GM19463 (cell line): ENCODE data around the gene TCEA2.
"Not testable (repeated sequence)": the region's sequence is repeated elsewhere in the genome, so short reads cannot be mapped to it uniquely, and the experiment has no call there.

Experiments used
- ATAC-seq: cut with Tn5 transposase; IDR thresholded peaks from one replicate; pipeline ENCODE4 v1.9.1; 2021; ENCODE audit warnings: mild to moderate bottlenecking, moderate library complexity; ENCODE audit not compliant: unreplicated experiment

The TCEA2 gene

DNA sequence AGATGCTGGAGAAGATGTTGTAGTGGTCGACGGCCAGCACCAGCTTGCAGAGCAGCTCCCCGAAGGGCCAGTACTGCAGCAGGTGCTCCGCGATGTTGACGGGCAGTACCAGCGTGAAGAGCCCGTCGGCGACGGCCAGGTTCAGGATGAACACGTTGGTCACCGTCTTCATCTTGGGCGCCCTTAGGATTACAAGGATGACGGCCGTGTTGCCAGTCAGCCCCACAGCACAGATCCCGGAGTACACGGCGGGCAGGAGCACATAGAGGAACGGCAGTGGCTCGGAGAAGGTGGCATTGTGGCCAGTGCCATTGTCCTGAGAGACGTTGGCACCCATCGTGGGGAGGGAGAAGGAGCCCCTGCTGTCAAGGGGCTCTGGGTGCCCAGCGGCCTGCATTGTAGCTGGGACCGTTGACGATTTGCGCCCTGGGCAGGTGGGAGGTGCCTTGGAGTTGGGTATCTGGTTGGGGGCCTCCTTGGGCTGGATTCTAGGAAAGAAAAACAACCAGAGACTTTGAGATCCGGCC is 43.5 kb downstream of the TCEA2 start:
- ATAC-seq = no peak

DNA sequence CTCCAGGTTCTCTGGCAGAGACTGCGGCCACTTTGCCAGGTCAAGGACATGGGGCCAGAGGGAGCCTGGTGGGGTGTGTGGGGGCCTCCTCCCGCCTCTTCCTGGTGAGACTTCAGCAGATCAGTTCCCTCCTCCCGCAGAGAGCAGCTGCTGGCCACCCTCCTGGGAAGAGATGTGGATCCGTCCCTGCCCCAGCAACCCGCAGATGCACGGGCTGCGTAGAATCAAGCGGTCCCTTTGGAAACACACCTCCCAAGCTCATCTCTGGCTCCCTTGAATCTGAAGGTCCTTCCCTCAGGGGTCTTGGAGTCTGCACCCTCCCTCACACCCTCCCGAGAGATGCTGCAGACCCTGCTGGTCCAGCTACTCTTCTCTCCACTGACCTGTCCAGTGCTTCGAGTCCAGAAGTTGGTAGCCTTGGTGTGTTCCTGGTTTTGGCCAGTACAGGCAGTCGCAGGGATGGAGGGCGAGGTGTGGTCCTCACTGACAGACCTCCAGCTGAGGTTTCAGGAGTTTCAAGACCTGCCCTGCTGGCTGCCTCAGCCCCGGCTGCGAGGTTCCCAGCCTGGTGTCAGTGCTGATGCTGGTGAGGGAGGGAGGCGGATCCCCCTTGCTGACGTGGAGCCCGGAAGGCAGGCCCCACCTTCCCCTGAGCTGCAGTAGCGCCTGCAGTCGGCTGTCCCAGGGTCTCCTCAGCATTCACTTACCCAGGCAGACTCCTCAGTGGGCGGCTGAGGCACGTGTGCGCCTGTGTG is 44.2 kb downstream of the TCEA2 start, which contains the start of gene NPBWR2:
TSS of gene NPBWR2 (minus strand) at position 585 of the 755 bp plus-strand sequence. CDS start 734 bp downstream, outside the sequence.
- ATAC-seq = no peak

DNA sequence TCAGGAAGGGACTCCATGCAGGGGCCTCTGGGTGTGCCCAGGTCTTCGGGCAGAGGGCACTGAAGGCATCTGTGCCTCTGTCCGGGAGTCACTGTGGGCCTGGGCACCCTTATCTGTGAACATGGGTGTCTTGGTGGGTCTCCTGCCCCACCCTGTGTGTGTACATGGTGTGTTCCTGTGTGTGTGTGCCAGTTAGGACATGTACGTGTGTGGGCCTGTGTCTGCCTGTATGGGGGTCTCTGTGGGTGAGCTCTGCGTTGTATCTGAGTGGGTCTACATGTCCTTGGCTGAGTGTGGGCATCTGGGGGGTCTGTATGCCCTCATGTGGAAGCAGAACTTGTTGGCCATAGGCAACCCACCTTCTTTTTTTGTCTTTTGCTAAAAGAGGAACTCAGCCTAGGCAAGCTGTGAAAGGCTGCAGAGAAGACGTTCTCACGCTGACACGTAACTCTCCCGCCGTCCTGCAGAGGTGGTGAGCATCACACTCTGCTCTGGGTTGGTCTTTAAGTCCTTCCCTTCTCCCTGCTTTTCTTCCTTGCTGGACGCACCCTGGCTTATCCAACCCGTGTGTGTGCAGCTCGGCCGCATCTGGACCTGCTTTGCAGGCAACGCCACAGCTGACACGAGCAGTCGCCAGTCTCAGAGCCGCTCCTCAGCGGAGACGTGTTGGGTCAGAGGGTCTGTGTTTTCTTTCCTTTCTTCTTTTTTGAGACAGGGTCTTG is 44.9 kb downstream of the TCEA2 start:
- ATAC-seq = no peak

DNA sequence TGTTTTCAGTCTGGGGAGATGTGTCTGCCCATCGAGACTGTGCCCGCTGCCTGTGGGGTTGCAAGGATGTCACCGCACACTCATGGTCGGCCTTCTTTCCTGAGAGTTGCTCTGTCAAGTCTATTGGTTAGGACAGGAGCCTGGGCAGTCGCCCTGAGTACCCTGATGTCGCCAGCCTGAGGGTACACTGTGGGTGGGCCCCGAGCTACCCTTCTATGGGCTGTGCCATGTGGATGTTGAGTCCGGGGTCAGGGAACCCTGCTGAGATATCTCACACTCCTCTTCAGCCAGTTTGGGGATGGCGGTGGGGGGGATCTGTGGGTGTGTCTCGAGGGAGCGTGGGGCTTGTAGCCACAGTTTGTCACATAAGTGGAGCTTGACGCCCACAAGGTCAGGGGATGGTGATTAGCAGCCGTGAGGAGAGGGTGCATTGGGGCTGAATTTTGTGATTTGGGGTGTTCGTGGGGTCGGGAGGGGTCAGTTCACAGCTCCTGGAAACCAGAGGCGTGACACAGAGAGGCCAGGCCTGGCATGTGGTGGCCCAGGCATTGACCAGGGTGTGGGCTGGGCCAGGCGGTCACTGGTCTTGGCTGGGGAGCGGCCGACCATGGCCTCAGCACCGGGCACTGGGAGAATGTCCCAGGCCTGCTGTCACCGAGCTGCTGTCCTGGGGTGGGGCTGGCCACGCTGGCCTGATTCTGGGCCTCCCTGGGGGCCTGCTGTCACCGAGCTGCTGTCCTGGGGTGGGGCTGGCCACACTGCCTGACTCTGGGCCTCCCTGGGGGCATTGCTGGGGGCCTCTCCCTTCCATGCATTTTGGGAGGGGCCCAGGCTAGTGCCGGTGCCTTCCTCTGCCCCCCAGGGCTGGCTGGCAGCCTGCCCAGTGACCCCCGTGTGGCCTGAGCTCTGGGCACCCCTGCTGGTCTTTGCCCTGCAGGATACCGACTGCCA is 46.0 kb downstream of the TCEA2 start:
- no peak for ATAC-seq

DNA sequence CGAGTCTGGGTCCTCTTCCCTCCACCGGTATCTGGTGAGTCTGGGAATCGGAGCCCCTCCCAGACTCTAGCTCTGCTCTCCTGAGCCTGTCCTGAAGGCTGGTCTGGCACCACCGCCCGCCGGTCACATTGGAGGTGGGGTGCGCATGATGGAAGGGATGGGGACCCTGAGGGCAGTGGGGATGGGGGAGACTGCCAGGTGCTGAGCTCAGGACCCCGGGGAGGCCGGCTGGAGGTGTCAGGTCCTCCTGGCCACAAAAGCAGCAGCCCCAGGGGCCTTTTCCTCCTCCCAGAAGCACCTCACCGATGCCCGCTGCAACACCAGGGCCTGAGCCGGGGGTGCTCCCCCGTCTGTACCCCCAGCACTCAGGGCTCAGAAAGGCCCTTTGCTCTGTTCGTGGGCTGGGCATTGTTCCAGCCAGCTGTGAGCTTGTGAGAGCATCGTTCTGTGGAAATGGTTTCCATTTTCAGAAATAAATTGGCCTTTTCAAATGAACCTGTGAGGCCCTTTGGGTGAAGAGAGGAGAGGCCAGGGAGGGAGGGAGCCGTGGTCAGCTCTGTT is 46.9 kb downstream of the TCEA2 start:
- no peak for ATAC-seq

DNA sequence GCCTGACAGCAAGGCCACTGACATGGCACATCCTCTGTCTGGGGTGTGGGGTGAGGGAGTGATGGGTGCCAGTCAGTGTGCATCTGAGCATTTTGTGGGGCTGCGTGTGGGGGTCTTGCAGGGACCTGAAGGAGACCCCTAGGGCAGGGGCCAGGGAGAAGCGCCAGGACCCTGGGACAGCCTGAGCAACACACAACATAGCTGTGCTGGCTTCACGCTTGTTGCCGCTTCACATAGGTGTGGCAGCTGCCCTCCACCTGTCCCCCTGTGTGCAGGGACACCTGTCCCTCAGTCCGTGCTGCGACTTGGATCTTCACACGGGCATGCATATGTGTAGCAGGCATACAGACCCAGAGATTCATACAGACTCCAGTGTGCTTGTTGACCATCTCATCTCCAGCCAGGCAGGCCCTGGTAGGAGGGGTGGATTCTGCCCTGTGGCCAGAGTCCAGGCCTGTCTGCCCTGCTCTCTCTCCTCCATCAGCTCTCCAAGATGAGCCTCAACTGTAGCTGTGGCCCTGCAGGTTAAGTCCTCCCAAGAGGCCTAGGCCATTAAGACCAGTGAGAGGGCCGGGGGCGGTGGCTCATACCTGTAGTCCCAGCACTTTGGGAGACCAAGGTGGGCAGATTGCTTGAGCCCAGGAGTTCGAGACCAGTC is 47.5 kb downstream of the TCEA2 start:
- ATAC-seq = no peak

DNA sequence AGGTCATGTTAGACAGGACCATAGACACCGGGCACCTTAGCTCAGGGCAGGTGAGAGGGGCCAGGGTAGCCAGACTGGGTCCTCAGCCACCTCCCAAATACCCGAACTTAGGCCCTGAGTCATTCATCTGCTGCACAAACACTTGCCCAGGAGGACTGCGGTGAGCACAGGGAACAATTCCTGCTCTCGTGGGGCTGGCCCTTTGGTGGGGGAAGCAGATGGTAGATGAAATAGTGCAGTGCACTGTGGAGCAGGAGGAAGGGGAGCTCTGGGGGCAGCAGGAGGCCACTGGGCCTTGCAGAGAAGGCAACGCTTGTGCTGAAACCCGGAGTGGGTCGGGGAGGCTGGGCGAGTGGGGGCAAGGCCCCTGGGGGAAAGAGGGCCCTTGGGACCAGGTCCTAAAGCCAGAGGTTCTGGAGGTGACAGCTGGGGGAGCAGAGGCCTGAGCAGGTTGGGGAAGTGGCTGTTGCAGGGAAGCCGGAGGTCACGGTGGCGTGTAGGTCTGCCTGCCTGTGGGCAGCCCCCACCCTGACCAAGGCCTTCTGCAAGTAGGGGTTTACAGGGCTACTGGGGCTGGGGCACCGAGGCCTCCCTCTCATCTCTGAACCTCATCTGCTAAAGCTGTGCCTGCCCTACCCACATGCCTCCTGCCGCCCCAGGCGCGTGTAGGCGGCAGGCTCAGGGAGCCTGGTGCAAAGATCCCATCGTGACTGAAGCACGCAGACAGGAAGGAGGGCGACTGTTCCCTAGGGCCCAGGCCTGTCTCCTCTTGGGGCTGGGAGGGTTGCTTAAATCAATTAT is 49.0 kb downstream of the TCEA2 start:
- no peak for ATAC-seq

DNA sequence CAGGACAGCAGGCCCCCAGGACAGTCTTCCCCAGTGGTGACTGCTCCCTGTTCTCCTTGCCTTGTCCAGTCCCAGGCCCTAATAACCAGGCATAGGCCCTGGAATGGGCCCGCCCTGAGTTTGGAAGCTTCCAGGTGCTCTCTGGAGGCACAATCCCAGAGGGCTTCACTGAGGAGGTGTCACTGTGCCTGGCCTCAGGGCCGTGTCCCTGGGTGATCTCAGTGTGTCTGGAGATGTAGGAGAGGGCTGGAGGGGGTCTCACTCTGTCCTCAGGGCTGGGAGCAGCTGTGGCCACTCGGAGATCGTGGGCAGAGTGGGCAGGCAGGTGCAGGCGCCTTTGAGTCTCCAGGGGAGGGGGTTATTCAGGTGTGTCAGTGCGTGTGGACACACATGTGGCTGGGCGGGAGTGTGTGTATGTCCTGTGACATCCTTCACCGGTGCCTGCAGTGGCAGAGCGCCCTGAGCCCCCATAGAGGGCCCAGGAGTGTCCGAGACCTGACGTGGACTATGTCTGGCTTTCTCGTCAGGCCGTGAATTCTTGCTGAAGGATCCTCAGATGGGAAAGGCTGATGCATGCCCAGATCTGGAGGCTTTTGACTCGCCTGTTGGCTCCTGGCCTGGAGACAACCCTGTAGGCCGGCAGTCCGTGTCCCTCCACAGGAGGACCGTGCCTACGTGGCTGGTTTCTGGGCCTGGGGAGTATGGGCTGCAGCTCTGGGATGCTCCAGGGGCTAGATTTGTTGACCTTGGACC is 49.9 kb downstream of the TCEA2 start:
- no peak for ATAC-seq

DNA sequence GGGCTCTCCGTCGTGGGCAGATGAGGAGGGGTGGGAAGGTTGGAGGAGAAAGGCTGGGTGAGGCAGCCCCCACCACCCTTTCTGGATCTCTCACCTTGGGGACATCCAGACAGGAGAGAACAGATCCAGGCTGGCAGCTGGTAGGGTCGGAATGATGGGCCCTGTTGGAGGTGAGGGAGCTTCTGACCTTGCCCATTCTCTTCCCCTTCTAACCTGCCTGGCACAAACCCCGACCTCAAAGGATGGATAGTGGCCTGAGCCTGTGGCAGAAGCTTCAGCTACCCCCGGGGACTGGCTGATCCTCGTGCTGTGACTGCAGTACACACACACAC is 50.4 kb downstream of the TCEA2 start:
- ATAC-seq = no peak

DNA sequence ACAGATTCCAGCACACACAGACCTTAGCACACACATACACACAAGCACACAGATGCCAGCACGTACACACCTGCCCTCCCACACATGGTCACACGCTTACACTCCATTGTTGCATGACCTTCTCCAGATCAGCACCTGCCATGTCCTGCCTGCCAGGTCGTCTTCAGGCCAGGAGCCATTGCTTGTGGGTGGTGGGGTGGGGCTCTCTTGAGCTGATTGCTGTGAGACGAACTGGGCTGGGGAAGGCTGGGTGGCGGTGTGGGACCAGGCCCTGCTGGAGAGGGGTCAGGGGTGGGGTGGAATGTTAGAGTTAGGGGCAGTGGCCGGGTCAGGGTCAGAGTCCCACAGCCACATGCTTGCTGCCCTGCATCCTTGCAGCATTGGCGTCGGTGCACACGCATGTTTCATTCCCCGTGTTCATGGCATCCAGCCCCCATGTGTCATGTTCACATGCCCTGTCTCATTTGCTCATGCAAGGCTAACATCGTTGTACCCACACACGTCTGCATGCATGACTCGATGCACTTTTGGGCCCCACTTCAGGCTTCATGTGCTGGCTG is 50.9 kb downstream of the TCEA2 start:
- ATAC-seq = no peak

DNA sequence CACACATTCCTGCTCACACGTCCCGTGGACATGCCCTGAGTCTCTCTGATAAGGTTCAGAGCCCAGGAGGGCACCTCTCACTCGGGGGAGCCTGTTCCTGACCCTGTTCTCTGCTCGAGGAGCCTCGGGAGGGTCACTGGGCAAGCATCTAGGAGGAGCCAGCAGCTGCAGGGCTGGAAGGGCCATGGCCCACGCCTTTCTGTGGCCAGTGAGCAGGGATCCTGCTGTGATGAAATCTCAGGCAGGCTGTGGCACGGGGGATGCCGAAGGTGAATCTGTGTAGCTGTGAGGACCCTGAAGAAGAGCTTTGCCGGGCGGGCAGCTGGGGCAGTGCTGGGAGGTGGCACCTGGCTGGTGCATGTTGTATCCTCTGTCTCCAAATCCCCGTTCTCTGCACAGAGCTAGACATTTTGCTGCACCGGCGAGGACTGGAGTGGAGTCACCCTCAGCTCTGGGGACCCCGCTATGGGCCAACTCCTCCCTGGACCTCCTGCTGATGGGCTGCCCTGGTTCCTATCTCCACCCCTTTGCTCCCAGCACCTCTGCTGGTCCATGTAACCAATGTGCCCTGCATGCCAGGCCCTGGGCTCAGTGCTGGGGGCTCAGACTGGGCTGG is 51.5 kb downstream of the TCEA2 start:
- no peak for ATAC-seq

DNA sequence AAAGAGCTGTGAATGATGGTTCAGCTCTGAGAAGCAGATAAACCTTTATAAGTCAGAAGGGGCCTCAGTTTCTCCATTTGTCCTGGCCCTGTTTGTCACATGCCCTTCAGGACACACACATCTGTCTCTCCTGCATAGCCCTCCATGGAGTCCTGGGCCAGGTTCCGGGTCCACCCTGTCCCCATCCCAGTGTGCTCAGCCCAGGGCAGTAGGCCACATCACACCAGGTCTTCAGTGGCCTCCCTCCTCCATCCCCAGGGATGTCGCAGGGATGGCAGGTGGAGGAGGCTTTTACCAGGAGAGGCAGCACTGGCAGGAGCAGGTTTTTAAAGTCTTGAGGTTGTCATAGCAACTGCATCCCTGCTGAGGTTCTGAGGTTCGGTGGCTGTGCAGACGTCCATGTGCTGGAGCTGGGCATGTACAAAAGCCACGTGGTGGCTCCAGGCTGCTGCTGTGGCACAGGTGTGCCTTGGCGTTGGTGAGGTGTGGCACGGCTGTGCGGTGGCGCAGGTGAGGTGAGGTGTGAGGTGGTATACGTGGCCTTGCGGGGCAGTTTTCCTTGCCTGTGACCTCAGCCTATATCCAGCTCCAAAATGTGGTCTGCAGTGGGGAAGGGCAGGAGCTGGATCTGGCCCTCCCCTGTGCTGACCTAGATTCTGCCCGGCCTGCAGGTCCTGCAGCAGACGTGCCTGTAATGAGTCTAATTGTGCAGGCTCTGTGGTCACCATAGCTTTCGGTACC is 52.3 kb downstream of the TCEA2 start:
- no peak for ATAC-seq

DNA sequence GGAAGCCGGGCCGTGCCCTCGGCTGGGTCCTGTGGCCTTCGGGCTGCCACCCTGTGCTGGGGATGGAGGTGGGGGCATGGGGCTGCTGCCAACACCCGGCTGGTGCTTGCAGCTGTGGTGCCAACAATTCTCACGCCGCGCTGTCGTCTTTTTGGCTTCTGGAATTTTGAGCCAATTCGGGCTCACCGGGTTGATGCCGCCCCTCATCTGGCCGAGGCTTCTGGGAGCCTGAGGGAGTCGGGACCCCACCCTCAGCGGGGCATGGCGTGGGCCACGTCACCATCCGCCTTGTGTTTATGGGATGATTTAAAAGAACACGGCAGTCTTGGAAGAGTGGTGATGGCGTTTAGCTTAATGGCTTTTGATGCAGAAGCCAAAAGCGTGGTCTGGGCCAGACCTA is 53.0 kb downstream of the TCEA2 start:
- ATAC-seq = no peak

DNA sequence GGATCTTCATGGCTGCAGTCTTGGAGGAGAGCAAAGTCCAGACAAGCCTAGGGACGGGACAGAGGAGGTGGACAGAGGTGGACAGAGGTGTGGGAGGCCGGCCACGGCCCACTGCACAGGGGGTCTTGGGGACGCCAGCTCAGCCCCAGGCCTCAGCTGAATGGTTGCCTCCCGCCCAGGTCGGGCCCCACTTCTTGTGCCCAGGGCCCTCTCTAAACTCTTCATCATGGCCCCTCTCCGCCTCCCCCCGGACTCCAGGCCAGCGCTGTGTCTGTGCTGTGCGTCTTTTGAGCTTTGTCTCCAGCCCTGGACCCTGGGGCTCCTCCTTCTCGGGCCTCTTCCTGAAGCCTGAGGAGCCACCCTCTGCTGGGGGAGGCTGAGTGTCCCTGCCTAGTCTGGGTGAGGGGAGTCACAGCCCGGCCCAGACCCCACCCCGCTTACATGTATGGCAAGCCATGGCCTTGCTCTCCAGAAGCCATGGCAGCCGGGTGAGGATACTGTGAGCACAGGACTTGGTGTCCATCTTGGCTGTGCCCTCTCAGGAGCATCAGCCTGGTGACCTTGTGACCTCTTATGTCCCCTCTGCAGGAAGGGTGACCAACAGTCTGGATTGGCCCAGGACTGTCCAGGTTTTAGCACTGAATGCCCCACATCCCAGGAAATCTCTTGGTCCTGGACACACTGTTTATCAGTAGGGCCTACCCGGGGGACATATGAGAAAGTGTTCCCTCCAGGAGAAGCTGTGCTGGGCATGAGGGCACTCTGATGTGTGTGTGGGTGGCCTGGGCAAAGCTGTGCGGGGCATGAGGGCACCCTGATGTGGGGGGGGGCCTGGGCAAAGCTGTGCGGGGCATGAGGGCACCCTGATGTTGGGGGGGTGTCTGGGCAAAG is 53.8 kb downstream of the TCEA2 start:
- ATAC-seq = no peak

DNA sequence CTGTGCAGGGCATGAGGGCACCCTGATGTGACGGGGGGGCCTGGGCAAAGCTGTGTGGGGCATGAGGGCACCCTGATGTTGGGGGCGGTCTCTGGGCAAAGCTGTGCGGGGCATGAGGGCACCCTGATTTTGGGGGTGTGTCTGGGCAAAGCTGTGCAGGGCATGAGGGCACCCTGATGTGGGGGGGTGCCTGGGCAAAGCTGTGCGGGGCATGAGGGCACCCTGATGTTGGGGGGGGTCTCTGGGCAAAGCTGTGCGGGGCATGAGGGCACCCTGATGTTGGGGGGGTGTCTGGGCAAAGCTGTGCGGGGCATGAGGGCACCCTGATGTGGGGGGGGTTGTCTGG is 54.4 kb downstream of the TCEA2 start:
- ATAC-seq = not testable (repeated sequence)

DNA sequence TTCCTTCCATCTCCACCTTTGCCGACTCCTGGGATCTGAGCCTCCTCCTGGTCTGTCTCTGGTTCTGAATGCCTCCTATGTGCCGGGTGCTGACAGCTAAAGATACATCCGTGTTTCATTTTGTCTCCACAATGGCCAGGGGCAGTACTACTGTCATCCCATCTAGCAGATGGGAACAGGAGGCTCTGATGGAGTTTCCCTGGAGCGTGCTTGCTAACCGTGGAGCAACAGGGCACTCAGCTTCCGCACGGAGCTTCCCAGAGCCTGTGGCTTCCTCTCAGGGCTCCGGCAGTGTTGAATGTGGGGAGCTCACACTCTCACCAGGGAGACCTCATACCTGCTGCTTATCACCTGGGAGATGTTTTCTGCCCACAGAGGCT is 56.3 kb downstream of the TCEA2 start:
- no peak for ATAC-seq
